ENCODE data around the gene CCAR1.
"Not testable (repeated sequence)": the region's sequence is repeated elsewhere in the genome, so short reads cannot be mapped to it uniquely, and the experiment has no call there.

The CCAR1 gene

DNA sequence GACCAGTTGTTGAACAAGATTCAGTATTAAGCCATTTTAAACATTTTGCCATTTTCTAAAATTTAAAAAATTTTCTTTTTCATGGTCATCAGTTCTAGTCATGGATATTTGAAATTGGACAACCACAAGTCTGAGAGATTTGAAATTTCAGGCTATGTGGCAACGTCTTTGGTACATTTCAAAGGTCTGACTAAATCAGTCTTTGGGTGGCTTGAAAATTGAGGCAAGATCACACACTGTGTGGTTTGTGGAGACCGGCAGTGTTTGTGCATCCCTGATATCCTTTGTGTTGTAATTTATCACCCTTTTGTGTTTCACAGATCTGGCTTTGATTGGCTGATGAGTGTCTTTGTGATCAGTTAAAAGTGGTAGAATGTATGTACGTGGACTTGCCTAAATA, 35.7 kb downstream of the CCAR1 start:
- in situ Hi-C loops (cut with MboI; ENCODE audit: low pct_unique_long_range_greater_than_20kb, low sequenced_read_pairs): no loop called here
- no peak for DNase-seq

DNA sequence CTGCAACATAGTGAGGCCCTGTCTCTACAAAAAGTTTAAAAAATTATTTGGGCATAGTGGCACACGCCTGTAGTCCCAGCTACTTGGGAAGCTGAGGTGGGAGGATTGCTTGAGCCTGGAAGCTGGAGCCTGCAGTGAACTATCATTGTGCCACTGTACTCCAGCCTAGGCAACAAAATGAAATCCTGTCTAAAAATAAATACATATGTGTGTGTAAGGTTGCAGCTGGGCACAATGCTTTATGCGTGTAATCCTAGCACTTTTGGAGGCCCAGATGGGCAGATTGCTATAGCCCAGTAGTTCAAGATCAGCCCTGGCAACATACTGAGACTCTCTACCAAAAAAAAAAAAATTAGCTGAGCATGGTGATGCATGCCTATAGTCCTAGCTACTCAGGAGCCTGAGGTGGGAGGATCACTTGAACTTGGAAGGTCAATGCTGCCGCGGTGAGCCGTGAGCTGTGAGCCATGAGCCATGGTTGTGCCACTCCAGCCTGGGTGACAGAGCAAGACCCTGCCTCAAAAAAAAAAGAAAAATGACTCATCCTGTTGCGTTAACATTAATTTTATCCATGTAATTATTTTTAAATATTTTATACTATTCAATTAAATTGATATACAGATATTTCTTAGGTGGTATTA, 38.3 kb downstream of the CCAR1 start:
- no peak for DNase-seq
- in situ Hi-C loops (cut with MboI; ENCODE audit: low pct_unique_long_range_greater_than_20kb, low sequenced_read_pairs): no loop called here

GRCh38 chr10:68759967-68760366, 38.9 kb downstream of the CCAR1 start:
- DNase-seq: no peak
- in situ Hi-C loops (cut with MboI; ENCODE audit: low pct_unique_long_range_greater_than_20kb, low sequenced_read_pairs): no loop called here

DNA sequence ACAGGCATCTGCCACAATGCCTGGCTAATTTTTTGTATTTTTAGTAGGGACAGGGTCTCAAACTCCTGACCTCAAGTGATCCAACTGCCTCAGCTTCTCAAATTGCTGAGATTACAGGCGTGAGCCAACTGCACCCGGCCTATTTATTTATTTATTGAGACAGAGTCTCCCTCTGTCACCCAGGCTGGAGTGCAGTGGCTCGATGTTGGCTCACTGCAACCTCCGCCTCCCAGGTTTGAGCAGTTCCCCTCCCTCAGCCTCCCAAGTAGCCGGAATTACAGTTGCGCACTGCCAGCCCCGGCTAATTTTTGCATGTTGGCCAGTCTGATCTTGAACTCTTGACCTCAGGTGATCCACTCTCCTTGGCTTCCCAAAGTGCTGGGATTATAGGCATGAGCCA, 46.4 kb downstream of the CCAR1 start:
- DNase-seq; in situ Hi-C loops (cut with MboI; ENCODE audit: low pct_unique_long_range_greater_than_20kb, low sequenced_read_pairs): not testable (repeated sequence)

GRCh38 chr10:68781613-68782574, 60.9 kb downstream of the CCAR1 start:
- in situ Hi-C loops (cut with MboI; ENCODE audit: low pct_unique_long_range_greater_than_20kb, low sequenced_read_pairs): no loop called here

DNA sequence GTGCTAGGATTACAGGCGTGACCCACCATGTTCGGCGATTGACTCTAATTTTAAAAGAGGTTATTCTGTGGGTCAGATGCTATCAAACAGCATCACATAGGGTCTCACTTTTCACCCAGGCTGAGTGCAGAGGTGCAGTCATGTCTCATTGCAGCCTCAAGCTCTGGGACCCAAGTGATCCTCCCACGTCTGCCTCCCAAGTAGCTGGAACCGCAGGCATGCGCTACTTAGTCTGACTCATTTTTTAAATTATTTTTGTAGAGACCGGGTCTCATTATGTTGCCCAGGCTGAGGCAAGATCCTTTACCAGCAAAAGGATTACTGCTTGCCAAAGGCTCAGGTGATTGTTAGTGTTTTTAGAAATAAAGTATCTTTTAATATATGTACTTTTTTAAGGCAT, 63.4 kb downstream of the CCAR1 start:
- in situ Hi-C loops (cut with MboI; ENCODE audit: low pct_unique_long_range_greater_than_20kb, low sequenced_read_pairs): no loop called here
- DNase-seq: no peak

More at GRCh38 chr10:68781613-68782574, 60.9 kb downstream of the CCAR1 start:
- DNase-seq: no peak

GRCh38 chr10:68787813-68788212, 66.8 kb downstream of the CCAR1 start:
- no peak for DNase-seq
- in situ Hi-C loops (cut with MboI; ENCODE audit: low pct_unique_long_range_greater_than_20kb, low sequenced_read_pairs): no loop called here

DNA sequence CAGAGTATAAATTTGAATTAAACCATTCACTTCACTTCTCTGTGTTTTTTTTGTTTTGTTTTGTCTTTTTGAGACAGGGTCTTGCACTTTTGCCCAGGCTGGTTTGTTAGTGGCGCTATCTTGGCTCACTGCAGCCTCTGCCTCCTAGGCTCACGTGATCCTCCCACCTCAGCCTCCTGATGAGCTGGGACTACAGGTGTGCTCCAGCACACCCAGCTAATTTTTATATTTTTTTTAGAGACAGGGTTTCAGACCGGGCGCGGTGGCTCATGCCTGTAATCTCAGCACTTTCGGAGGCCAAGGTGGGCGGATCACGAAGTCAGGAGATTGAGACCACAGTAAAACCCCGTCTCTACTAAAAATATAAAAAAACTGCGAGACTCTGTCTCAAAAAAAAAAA, 69.4 kb downstream of the CCAR1 start:
- DNase-seq: no peak
- in situ Hi-C loops (cut with MboI; ENCODE audit: low pct_unique_long_range_greater_than_20kb, low sequenced_read_pairs): no loop called here

- in situ Hi-C loops (cut with MboI; ENCODE audit: low pct_unique_long_range_greater_than_20kb, low sequenced_read_pairs): no loop called here
- no peak for DNase-seq
Observed at GRCh38 chr10:68792115-68792514, 71.1 kb downstream of the CCAR1 start.

DNA sequence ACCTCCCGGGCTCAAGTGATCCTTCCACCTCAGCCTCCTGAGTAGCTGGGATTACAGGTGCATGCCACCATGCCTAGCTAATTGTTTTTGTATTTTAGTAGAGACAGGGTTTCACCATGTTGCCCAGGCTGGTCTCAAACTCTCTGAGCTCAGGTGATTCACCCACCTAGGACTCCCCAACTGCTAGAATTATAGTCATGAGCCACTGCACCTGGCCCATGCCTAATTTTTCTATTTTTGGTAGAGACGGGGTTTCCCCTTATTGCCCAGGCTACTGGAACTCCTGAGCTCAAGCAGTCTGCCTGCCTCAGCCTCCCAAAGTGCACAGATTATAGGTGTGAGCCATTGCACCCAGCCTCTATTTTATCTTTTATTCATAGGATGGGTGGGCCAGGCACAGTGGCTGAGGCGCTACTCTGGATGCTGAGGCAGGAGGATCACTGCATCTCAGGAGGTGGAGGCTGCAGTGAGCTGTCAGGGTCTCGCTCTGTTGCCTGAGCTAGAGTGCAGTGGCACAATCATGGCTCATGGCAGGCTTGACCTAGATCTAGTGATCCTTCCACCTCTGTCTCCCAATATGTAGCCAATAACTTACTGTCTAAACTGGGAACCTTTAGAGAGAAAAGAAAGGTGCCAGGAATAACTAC, 75.0 kb downstream of the CCAR1 start:
- in situ Hi-C loops (cut with MboI; ENCODE audit: low pct_unique_long_range_greater_than_20kb, low sequenced_read_pairs): no loop called here
- DNase-seq: no peak

DNA sequence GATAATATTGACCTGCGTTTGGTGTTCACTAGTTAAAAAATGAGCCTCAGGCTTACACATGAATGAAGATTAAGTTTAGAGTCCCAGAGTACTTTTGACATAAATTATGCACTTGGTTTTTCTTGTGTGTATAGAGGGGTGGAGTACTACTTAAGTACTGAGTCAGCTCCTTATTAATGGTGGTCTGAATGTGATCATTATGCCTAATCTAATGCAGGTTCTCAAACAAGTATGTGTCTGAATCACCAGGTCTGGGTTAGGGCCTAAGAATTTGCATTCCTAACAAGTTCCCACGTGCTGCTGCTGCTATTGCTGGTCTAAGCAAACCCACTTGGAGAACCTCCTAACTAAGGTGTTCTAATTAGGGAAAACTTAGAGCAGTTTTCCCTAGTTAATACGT, 75.6 kb downstream of the CCAR1 start:
- DNase-seq: no peak
- in situ Hi-C loops (cut with MboI; ENCODE audit: low pct_unique_long_range_greater_than_20kb, low sequenced_read_pairs): no loop called here

GRCh38 chr10:68800211-68800610, 79.2 kb downstream of the CCAR1 start:
- in situ Hi-C loops (cut with MboI; ENCODE audit: low pct_unique_long_range_greater_than_20kb, low sequenced_read_pairs): no loop called here

DNA sequence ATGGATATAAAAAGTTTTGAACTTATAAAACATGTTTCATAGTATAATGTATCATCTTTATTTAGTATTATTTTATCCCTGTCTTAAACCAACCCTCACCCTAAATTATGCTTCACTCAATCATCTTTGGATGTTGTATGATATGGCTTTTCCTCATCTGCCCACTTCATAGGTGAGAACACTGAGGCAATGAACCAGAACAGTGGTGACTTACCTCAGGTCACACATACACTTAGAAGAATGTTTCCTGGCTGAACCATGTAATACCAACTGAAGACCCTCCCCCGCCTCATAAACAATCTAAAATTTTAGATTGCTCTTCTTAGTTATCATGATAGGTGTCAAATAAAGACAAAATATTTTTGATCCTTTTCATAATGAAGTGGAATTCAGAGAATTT, 83.7 kb downstream of the CCAR1 start:
- in situ Hi-C loops (cut with MboI; ENCODE audit: low pct_unique_long_range_greater_than_20kb, low sequenced_read_pairs): no loop called here
- no peak for DNase-seq

More at GRCh38 chr10:68800211-68800610, 79.2 kb downstream of the CCAR1 start:
- DNase-seq: no peak

DNA sequence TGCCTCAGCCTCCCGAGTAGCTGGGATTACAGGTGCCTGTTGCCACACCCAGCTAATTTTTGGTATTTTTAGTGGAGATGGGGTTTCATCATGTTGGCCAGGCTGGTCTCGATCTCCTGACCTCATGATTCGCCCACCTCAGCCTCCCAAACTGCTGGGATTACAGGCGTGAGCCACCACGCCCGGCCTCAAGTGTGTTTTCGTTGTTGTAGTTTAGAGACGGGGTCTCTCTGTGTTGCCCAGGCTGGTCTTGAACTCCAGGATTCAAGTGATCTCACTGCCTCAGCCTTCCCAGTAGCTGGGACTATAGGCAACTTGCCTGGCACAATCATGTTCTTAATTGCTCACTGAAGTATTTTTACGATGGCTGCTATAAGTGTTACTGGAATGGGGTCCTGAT, 89.8 kb downstream of the CCAR1 start:
- in situ Hi-C loops (cut with MboI; ENCODE audit: low pct_unique_long_range_greater_than_20kb, low sequenced_read_pairs); DNase-seq: not testable (repeated sequence)

DNA sequence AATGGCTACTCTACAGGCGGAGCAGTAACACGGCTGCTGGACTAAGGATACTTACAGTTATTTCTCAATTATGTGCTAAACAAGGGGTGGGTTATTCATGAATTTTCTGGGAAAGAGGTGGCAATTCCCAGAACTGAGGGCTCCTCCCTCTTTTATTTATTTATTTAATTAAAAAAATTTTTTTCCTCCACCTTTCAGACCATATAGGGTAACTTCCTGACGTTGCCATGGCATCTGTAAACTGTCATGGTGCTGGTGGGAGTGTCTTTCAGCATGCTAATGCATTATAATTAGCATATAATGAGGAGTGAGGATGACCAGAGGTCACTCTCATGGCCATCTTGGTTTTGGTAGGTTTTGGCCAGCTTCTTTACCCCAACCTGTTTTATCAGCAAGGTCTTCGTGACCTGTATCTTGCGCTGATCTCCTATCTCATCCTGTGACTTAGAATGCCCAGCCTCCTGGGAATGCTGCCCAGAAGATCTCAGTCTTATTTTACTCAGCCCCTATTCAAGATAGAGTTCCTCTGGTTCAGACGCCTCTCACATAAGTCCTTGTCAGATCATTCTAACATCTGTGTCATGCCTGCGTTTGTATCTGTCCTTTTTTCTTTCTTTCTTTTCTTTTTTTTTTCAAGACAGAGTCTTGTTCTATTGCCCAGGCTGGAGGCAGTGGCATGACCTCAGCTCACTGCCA, 90.4 kb downstream of the CCAR1 start:
- in situ Hi-C loops (cut with MboI; ENCODE audit: low pct_unique_long_range_greater_than_20kb, low sequenced_read_pairs): no loop called here
- DNase-seq: no peak

- DNase-seq: no peak
- in situ Hi-C loops (cut with MboI; ENCODE audit: low pct_unique_long_range_greater_than_20kb, low sequenced_read_pairs): no loop called here
Observed at GRCh38 chr10:68812420-68812819, 91.4 kb downstream of the CCAR1 start.

DNA sequence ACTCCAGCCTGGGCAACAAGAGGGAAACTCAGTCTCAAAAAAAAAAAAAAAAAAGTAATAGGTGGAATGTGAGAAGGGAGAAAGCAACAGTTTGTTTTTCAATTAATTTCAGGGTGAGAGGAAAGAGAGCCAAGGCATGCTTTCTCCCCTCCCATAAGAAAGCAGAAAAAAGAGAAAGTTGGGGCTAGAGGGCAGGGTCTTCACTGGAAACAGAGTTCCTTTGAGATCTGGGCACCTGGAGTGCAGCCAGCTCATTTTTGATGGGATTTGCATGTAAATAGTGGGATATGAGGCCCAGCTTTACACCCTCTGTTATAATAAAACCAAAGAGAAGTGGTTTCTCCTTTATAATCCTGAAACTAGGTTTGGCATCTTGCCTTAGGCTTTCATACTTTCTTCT, 92.5 kb downstream of the CCAR1 start:
- in situ Hi-C loops (cut with MboI; ENCODE audit: low pct_unique_long_range_greater_than_20kb, low sequenced_read_pairs): no loop called here
- no peak for DNase-seq

DNA sequence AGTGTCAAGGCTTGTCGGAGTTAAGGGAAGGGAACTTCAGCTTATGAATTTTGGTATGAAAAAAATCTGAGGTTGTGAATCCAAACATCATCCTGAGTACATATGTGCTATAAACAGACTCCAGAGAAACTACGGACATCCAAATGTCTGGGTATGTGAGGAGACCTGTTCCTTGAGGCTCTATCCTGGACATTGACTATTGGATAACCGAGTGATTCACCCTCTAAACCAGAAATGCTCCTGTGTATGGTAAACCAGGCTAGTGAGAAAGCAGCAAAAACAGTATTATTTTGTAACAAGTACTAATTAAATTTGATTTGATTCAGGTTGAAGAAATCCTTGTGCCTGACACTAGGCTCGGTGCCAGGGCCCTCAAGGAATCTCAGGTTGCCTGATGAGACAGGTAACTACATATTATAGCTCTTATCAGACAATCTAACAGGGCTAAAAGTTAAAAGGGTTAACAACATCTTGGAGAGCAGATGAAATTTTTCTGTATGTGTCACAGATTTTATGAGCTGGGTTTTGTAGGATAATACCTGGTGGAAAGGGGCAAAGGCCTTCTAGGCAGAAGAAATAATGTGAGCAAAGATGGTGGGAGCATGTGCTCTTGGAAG, 95.9 kb downstream of the CCAR1 start:
- in situ Hi-C loops (cut with MboI; ENCODE audit: low pct_unique_long_range_greater_than_20kb, low sequenced_read_pairs): no loop called here
- no peak for DNase-seq

DNA sequence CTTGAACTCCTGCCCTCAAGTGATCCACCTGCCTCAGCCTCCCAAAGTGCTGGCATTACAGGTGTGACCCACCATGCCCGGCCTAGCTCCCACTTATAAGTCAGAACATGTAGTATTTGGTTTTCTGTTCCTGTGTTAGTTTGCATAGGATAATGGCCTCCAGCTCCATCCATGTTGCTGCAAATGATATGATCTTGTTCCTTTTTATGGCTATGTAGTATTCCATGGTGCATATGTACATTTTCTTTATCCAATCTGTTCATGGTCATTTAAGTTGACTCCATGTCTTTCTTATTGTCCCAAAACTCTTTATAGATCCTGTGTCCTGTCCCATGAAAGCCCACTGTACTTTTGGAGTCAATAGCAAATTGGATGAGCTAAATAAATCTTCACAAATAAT, 99.3 kb downstream of the CCAR1 start:
- in situ Hi-C loops (cut with MboI; ENCODE audit: low pct_unique_long_range_greater_than_20kb, low sequenced_read_pairs); DNase-seq: not testable (repeated sequence)
